G401.6 (cell line): ENCODE data around the gene HOXB1.
A peak's percentile ranks its signal among the peaks of the same experiment; 100 is the strongest.

ENCODE experiments used
- FAIRE-seq: peaks from 2 replicates; lab custom pipeline; 2012; peaks lifted over from hg19 to GRCh38; lab: Jason Lieb, UNC

Gene HOXB1

DNA sequence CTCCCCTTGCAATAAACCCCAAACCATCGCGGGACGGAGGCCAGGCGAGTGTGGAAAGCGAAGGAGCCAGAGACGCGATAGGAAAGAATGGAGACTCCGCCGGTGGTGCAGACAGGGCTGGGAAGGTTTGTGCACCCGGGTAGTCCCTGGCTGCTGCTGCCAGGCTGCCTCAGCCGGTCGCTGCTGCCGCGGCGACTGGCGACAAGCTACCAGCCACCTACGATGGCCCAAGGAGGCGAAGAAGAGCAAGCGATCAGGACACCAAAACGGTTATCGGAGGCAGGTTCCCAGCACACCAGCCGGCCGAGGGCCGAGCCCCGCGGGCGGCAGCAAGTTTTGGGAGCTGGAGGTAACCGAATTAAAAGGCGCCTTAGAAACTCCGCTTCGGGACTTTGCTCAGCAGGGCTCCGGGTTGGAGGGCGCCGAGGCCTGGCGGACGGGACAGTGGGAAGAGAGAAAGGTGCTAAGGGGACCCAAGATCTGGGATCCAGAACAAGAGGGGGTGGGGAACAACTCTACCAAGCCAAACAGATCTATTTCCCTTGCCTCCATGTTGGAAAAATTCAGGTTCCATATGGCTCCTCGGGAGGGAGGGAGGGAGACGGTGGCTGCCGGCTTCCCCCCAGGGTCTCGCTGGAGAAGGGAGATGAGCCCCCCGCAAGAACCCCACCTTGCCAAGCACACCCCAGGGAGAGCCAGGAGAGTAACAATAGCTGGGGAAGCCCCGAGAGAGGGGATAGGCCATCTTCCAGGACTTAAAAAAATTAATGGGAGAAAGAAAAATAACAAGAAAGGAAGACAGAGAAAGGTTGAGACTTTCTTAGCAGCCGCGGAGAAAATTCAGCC is 23.8 kb upstream of the HOXB1 start:
- FAIRE-seq = no peak

DNA sequence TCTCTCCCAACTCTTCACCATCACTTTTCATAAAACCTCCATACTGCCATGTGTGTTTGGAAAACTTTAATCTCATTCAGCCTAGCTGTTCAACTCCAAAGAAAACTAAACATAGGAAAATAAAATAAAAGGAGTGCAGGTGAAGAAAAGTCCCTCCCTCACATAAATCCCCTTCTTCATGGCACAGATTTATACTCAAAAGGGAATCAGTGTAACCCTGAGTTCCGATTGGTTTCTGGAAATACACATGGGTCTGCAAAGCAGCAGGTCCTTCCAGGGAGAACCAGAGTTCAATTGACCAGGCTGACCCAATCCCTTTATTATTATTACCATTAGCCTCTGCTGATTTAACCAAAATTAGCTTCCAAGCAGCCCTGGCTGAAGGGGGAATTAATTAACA is 23.0 kb upstream of the HOXB1 start:
- no peak for FAIRE-seq

DNA sequence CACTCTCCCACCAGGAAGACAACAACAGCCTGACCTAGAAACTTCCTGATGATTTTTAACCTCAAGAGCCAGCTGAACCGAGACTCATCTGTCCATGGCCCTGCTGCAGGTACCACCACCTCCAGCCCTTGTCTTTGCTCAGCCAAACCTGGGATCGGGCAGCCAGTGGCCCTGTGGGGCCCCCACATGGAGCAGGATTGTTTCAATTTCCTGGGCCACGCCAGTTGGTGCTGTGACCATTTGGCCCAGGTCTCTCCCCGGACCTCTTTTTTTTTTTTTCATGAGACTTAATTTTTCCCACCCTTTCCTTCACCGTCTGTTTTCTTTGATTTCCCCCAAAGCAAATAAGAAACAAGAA is 22.4 kb upstream of the HOXB1 start:
- no peak for FAIRE-seq

DNA sequence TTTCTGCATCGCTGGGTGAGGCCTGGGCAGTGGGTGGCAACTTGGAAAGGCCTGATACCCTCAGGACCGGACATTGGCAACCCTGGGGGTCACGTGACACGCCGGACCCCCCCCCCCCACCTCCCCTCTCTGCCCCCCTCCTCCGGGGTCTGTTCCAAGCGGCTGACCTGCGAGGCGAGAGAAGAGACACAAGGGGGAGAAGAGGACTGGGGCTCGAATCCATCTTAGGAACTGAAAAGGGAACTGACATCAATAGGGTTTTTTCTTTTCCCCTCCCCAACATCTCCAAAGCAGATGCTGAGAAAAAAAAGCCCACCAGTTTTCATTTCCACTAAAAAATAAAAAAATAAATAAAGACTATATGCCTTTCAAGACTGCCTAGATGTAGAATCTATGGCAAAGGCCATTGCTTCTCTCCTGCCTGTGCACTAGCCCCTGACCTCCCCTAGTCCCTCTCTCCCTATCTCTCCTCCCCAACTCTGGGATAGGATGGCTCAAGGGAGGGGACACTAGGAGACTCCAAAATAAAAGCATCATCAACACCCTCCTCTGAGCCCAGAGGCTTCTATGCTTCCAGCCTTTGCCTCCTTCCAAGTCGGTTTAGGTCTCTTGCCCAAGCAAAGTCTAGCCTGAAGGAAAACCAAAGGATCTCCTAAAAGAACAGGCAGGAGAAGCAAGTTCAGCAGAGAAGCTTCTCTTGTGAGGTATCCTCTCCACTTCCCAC is 21.8 kb upstream of the HOXB1 start:
- FAIRE-seq = no peak

DNA sequence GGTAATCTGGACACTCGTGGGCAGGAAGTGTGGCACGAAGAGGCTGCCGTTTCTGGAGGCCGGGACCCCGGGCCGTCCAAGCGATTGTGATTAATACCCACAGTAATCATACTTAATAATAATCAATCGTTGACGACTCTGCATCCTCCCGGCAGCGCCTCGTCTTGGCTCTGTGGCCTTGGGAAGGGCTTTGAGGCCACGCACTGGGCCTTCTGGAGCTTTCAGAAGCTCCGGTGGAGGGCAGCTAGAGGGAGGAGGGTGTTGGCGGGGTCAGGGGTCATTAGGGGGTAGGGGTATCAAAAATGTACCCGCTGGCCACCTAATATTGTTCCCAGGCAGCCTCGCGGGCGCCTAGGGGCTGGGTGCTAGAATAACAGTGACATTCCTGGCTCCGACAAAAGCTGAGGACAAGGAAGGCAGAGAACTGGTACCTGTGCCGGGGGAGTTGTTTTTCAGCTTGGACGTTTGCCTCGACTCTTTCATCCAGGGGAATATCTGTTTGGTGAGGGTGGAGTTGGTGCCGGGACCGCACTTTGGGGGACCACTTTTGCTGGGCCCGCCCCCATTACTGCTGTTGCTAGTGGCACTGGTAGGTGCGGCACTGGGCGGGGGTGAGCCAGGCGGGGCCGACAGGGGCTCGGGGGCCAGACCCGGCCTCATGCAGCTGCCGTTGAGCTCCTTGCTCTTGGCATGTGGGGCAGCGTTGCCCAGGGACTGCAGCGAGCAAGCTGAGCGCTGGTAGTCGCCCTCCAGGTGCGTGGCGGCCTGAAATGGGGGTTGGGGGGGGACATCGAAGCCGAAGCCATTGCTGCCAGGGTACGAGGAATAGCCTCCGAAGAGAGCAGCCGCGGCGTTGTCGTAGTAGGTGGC is 21.0 kb upstream of the HOXB1 start:
- FAIRE-seq = no peak

DNA sequence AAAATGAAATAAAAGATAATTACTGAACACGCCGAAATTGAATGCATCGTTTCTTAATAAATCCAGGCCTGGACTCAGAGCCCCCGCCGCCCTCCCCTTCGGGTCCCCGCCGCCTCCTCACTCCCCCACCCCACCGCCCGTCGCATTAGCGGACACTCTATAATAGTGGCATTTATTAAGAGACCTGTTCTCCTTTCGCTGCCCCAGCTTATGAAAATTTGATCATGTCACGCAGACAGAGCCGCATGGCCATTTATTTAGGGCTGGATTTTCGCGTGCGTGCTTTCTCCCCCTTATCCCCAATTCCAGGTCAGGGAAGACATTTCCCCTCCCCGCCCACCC is 20.4 kb upstream of the HOXB1 start:
- no peak for FAIRE-seq

DNA sequence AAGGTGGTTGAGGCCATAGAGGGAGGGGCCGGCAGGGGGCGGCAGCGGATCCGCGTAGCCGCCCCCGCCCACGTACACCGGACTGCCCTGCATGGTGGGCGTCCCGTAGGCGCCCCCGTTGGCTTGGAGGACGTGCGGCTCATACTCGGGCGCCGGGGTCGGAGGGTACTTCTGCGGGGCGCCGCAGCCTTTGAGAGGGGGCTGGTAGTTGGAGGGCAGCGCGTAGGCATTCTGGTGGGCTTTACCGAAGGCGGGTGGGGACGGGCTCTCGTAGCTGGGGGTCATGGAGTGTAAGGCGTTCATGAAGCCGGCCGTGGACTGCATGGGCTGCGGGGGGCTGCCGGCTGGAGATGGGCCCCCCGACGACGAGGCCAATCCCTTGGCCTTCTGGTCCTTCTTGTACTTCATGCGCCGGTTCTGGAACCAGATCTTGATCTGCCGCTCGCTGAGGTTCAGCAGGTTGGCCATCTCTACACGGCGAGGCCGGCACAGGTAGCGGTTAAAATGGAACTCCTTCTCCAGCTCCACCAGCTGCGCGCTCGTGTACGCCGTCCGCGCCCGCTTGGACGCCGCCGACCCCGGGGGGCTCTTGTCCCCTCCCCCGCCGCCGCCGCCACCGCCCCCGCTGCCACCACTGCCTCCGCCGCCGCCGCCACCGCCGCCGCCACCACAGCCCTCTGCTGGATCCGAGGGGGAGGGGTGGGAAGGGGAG is 19.8 kb upstream of the HOXB1 start:
- FAIRE-seq = no peak

DNA sequence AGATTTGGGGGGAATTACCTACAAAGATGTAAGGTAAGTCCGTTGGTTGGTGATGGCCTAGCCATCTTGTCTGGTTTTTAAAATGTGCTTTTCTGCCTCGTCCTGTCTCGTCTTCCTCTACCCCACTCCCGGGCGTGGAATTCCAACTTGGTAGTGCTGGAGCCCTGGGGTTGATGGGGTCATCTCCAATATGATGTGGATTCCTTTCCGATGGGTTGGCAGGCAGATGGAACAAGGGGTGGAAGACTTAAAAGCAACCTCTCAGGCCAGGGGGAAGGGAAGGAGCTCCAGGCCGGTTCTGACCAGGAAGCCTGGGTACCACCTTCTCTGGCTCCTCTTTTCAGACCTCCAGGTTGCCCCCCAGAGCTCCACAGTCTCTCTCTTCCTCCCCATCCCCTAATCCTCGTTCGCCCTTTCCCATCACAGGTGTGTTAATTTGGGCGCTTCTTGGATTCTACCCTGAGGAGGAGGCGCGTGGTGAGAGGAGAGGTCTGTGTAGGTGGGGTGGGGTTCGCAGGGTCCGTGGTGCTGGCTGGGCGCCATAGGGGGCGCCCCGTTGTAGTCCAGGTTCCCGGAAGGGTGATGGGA is 19.2 kb upstream of the HOXB1 start:
- no peak for FAIRE-seq

DNA sequence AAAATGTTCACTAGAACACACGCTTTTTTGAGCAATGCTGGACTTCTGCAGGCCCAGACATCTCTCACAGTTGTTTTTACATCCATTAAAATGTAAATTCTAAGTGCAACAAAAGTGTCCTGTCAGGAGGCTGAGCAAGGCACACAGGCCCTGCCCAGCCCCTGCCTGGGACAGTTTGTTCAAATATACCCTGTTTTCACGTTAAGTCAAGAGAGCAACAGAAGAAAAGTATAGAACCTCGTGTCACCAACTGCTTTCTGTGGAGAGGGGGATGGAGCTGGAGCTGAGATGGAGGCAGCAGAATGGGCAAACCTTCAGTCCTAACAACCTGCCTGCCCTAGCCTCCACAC is 18.4 kb upstream of the HOXB1 start:
- no peak for FAIRE-seq

DNA sequence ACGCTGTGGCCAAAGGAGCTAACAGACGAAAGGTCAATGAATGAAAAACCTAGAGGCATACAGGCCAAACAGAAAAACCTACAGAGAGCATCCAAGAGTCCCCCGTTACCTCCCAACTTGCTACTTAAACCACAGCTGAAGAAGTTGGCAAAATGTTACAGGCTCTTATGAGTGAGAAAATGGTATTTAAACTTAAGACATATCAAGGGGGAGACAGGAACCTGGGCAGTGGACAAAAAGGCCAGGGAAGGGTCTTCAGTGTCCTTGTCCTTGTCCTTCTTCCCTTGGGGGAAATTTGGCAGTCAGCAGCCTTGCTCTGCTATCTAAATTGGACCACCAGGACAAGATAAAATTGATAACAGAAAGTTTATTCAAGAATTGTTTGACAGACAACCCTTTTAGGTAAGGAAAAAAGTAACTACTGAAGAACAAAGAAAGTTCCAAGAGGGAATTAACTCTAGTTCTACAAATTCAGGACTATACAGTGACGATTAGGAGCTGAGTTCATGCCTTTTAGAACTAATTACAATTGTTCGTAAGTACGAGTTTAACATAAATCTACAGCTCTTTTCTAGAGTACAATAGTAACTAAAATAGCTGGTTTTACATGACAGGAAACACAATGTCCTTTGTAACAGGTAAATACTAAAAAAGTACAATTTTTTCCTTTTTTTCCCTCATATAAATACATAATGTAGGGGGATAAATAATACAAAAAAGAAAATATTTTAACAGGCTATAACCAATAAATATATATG is 17.9 kb upstream of the HOXB1 start:
- FAIRE-seq = peak; percentile 82

DNA sequence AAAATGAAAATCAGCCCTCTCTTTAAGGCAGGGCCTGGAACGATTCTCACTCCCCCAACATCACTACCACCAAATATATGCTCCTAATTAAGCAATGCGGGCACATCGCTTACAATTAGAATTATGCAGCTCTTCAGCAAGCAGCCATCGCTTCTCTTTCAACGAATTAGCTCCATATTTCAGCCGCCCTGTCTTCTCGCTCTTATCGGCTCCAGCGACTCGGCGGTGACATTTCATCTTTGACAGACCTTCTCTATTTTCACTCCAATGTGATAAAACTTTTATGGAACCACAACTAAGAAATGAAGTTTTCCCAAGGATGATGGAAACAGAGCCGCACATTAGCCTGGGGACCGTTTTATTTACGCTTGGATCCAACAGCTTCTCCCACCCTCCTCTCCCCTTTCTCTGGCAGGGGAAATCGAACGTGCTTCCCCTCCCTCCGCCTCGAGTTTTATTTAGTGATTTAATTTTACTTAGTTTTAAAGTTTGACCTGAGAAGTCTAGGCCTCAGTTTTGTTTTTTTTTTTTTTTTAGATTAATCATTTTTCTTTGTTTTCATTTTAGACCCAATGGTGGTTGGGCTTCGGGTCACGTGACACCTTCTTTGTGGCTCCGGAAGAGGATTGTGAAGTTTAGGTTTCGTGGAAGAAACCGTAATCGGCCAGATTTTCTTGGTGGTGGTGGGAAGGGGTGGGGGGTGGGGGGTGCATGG is 17.2 kb upstream of the HOXB1 start:
- FAIRE-seq = peak; percentile 68

DNA sequence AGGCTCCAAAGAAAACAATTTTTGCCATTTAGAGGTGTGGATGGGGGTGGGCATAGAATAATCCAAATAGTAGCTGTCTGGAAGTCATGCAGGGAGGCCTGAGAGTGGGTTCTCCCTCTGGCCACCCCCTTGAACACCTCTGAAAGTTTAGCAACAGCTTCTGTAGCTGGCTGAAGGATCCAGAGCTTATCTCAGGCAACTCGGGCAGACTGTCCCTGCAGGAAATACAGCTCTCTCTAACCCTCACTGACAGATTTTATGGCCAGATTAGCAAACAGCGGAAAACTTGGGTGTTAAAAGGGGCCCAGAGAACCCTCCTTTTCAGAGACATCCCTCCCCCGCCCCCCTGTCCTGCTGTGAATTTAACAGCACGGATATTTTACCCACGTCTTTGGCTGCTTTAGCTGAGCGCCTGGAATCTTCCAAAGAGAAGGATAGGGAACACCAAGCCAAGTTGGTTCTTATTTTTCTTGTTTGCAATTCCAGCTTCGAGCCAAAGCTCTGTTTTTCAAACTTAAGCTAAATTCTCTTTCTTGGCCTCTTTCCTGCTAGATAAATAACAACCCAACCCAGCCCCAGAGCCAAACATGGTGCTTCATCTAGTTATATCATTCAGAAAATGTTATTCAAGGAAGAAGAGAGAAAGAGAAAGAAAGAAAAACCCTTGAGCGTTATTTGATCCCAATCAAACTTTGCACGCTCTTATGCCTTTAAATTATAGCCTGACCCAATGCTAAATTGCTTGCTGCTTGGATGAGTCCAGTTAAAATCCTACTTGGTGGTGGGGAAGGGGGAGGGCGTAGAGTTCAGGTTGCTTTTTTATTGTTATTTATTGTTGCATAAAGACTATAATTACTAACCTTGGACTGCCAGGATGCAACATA is 16.4 kb upstream of the HOXB1 start:
- FAIRE-seq = peak; percentile 90

DNA sequence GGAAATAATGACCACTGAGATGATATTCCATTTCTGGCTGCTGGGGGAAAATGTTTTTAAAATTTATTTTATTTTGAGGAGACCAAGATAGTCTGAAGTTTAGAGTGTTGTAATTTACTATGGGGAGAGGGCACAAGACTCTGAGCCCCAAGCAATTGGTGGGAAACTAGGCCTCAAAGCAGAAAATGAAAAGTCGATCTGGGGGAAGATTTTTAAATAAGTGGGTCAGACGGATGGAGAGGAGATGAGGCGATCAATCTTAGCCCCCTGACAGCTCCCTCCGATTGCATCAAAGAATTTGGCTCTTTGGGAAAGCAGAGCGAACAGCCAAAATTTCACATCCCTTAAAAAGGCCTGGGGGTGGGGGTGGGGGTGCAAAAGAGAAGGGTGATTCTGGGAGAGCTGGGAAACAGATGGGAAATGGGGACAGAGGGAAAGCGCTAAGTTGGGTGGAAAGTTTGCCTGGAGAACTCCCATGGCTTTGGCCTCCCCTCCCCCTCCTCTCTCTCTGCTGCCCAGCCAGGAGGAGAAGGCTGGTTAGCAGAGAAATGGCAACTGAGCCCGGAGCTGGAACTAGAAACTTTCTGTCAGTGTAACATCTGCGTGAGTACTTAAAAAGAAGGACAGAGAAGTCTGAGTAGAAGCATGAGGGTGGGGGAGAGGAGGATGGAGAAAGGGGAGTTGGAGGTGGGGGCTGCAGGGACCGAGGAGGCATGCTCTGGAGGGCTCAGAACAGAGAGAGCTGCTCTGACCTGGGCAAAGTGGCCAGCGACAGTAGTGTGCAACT is 15.5 kb upstream of the HOXB1 start:
- peak; percentile 27 for FAIRE-seq

DNA sequence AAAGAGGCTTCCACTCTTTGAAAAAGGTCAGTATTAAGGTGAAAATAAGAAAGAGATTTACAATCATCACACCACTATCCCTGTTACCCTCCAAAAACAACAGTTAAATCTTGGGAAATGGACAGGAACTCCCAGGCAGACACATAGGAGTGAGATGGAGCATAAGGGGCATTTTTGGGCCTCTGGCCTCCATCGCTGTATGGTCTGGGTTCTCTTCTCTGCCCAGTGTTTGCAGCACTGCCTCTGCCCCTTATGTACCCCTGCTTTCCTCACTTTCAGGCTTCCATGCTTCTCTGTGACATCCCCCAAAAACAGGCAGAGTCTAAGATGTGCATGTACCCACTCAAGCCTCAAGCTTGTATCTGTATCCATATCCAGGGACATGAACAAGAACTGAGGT is 14.7 kb upstream of the HOXB1 start:
- no peak for FAIRE-seq

DNA sequence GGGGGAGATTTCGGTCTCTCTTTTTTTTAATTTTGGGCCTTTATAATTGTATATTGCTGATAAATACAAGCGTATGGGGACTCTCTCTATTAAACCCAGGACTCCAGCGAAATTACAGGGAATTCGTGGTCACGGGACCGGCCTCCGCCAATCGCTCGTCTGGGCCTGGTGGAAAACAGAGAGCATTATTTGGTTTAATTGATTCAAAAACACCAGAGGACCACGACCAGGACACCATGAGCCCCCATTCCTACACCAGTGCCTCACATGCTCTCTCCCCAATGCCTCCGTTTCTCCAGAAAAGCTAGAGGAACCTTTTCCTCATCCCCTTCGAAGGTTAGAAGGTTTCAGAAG is 14.2 kb upstream of the HOXB1 start, which contains the start of gene HOXB2:
HOXB2 (minus strand) TSS at position 88 of the 354 bp plus-strand sequence. CDS start 198 bp downstream, outside the sequence.
- peak; percentile 47 for FAIRE-seq

DNA sequence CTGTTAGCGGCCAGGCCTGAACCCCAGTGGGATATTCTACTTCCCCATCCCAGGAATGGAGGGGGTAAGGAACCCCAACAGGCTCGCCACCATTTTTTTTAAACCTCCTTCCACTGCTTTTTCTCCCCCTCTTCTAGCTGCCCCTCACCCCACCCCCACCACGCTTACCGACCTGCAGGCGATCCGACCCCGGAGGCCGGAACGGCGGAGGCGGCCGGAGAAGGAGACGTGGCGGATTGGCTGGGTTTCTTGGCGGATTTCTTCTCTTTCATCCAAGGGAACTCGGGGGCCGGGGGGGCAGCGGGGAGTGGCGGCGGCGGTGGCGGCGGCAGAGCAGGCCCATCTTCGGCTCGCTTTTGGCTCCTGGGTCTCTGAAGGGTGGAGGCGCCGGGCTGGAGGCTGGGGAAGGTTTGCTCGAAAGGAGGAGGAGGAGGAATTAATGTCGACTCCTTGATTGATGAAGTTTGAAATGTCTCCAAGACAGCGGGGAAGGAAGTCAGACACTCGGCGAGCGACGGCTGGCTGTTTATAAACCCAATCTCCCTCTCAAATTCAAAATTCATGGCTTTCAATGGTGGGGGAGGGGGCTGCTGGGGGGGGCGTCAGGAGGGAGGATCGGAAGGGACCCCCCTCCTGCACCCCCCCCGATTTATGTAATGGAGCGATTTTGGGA is 13.7 kb upstream of the HOXB1 start:
- FAIRE-seq = no peak

DNA sequence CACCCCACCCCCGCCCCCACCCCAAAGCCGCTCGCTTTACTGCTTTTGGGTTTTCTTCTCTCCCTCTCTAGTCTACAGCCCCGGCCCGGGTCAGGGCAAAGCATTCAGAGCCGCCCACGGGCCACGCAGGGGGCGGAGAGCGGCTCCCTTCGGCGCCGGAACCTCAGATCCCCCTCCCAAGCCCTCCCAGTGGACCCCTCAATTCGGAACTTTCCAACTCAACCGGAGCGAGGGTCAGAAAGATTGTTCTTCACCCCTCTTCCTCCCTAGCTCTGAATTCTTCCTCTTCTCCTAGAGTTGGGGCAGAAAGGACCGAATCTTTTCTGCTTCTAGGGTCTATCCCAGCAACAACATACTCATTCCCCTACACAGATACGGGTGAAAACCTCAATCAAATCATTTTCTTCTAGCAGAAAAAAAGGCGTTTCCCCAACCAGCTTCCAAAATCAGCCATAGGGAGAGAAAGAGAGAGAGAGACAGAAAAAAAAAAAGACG is 13.1 kb upstream of the HOXB1 start:
- no peak for FAIRE-seq
